ENCODE measurements around the gene C9orf72. TPM values are rescaled to one million over a fixed set of nuclear protein-coding genes. Genes with fewer than 3 reads are reported as not detected.

Gene C9orf72
- total and polyA plus RNA-seq, 2 of the 8 experiments (the other 6 are each of a cell fraction or from before 2014, with no cell fraction given) = 7.2 to 17.5 TPM

- TF ChIP-seq KDM1A (IDR thresholded peaks at IDR 0.05; ENCODE audit: borderline replicate concordance, low read length) (no peak), NRF1 (IDR thresholded peaks at IDR 0.05; ENCODE audit: low read depth, low read length) (no peak), MAFK (IDR thresholded peaks at IDR 0.05; ENCODE audit: low read depth, low read length) (no peak), SIN3A (conservative IDR thresholded peaks at IDR 0.05 in 1 of 2, IDR thresholded peaks at IDR 0.05 in 1 of 2; ENCODE audit: low read depth in 1 of 2, low read length in 2 of 2) (no peak), EP300 (IDR thresholded peaks at IDR 0.05; ENCODE audit: borderline replicate concordance in 1 of 2, low read depth in 2 of 2, low read length in 2 of 2) (no peak), JUN (IDR thresholded peaks at IDR 0.05; ENCODE audit: low read depth, low read length) (no peak), SP4 (IDR thresholded peaks at IDR 0.05; ENCODE audit: low read length) (no peak)
These were observed 29.0 kb upstream of the C9orf72 start (continued) for GRCh38 chr9:27602142-27602861.
